Measurements from ENCODE around the gene S100A9. TPM values are rescaled to one million over a fixed set of nuclear protein-coding genes. Genes with fewer than 3 reads are reported as not detected.

The S100A9 gene
- total and polyA plus RNA-seq, 4 donors = 394 to 16,342 (median 659) TPM

GRCh38 chr1:153341431-153341934 is 16.2 kb upstream of the S100A9 start:
- H3K4me3 ChIP-seq = no peak overlapping the region
- peaks cover 0 to 4% (median 0%) of the 10 kb centered on the region in 3 donors for H3K27me3 ChIP-seq (ENCODE audit: control insufficient read depth in 3 of 3, insufficient read depth in 3 of 3, low read length in 2 of 3)
- no peak overlapping the region for H3K27ac ChIP-seq (ENCODE audit: low read depth in 1 of 2, low read length in 1 of 2)
- TF ChIP-seq, protein P1, sequence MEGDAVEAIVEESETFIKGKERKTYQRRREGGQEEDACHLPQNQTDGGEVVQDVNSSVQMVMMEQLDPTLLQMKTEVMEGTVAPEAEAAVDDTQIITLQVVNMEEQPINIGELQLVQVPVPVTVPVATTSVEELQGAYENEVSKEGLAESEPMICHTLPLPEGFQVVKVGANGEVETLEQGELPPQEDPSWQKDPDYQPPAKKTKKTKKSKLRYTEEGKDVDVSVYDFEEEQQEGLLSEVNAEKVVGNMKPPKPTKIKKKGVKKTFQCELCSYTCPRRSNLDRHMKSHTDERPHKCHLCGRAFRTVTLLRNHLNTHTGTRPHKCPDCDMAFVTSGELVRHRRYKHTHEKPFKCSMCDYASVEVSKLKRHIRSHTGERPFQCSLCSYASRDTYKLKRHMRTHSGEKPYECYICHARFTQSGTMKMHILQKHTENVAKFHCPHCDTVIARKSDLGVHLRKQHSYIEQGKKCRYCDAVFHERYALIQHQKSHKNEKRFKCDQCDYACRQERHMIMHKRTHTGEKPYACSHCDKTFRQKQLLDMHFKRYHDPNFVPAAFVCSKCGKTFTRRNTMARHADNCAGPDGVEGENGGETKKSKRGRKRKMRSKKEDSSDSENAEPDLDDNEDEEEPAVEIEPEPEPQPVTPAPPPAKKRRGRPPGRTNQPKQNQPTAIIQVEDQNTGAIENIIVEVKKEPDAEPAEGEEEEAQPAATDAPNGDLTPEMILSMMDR (IDR thresholded peaks at IDR 0.05; ENCODE audit: control extremely low read depth, extremely low read depth) = no peak
- no peaks in the 10 kb centered on the region for H3K9me3 ChIP-seq (ENCODE audit: control insufficient read depth in 4 of 4, insufficient read depth in 3 of 4, low read length in 3 of 4)
- no peak overlapping the region for H3K9ac ChIP-seq (ENCODE audit: insufficient read depth in 1 of 2, low read length in 2 of 2)
- 93 to 97% methylated on average over 4 of the region's 4 CpGs for WGBS, 2 donors
- no peaks in the 10 kb centered on the region for H3K36me3 ChIP-seq (ENCODE audit: control insufficient read depth in 4 of 4, insufficient read depth in 4 of 4, low read length in 4 of 4)
- ATAC-seq (ENCODE audit: insufficient read depth, low FRiP score) (no peak), DNase-seq (no peak)
- H3K4me1 ChIP-seq (ENCODE audit: control insufficient read depth in 5 of 5, insufficient read depth in 5 of 5, low read length in 5 of 5) = peaks cover 0 to 11% (median 0%) of the 10 kb centered on the region in 5 donors

DNA sequence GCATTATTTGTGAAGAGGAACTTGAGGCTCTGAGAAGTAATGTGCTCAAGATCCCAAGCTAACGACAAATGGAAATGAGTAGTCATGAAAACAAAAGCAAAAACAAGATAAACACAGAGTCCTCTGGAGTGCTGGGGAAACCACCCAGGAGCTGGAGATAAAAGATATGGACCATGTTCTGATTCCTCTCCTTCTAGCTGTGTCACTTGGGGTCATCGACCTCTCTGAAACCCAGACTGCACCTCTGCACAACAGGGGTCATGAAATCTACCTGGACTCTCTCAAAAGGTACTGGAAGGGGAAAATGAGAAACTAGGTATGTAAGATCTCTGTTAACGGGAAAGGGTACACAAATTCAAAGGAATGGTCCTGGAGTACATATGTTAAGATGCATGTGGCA is 15.5 kb upstream of the S100A9 start:
- no peak overlapping the region for H3K9ac ChIP-seq (ENCODE audit: insufficient read depth in 1 of 2, low read length in 2 of 2)
- WGBS, 2 donors = 73 to 74% methylated on average over 3 of the region's 3 CpGs
- H3K4me1 ChIP-seq (ENCODE audit: control insufficient read depth in 5 of 5, insufficient read depth in 5 of 5, low read length in 5 of 5) = peaks cover 0 to 11% (median 0%) of the 10 kb centered on the region in 5 donors
- H3K4me3 ChIP-seq = no peak overlapping the region
- ATAC-seq (ENCODE audit: insufficient read depth, low FRiP score) (no peak), DNase-seq (no peak)
- no peaks in the 10 kb centered on the region for H3K36me3 ChIP-seq (ENCODE audit: control insufficient read depth in 4 of 4, insufficient read depth in 4 of 4, low read length in 4 of 4)
- TF ChIP-seq, protein P1 (IDR thresholded peaks at IDR 0.05; ENCODE audit: control extremely low read depth, extremely low read depth) = no peak
- H3K27me3 ChIP-seq (ENCODE audit: control insufficient read depth in 3 of 3, insufficient read depth in 3 of 3, low read length in 2 of 3) = peaks cover 0 to 5% (median 0%) of the 10 kb centered on the region in 3 donors
- no peaks in the 10 kb centered on the region for H3K9me3 ChIP-seq (ENCODE audit: control insufficient read depth in 4 of 4, insufficient read depth in 3 of 4, low read length in 3 of 4)
- H3K27ac ChIP-seq (ENCODE audit: low read depth in 1 of 2, low read length in 1 of 2) = no peak overlapping the region

DNA sequence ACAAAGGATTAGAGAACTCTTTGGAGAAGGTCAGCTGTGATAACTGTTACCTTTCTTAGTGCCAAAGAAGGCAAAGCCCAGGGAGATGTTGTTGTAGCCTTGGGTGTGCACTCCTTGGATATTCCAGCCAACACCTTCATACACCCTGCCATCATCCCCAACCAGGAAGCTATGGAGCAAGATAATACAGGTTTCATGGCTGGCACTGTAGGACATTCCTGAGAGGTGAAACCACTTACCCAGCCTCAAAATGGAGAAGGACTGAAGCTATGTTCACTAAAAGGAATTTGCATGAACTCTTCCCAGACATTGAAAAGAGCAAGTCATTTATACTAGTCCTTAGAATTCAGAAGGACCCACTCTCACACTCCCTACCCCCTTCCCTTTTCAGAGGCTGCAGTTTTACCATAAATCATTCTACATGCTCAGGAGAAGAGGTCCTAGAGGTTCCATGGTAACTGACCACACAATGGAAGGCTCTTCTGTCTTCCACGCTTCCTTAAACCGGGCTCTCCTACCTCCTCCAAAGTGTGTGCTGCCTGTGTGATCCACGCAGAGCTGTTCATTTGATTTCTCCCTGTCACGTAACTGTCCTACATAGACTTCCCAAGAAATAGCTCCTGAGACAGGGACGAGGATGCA is 14.5 kb upstream of the S100A9 start:
- no peaks in the 10 kb centered on the region for H3K9me3 ChIP-seq (ENCODE audit: control insufficient read depth in 4 of 4, insufficient read depth in 3 of 4, low read length in 3 of 4)

More for the DNA sequence above, 14.5 kb upstream of the S100A9 start:
- no peak overlapping the region for H3K27ac ChIP-seq (ENCODE audit: low read depth in 1 of 2, low read length in 1 of 2)
- H3K4me3 ChIP-seq = no peak overlapping the region
- H3K27me3 ChIP-seq (ENCODE audit: control insufficient read depth in 3 of 3, insufficient read depth in 3 of 3, low read length in 2 of 3) = peaks cover 0 to 5% (median 0%) of the 10 kb centered on the region in 3 donors
- DNase-seq (no peak), ATAC-seq (ENCODE audit: insufficient read depth, low FRiP score) (no peak)
- no peak overlapping the region for H3K9ac ChIP-seq (ENCODE audit: insufficient read depth in 1 of 2, low read length in 2 of 2)
- peaks cover 0 to 11% (median 0%) of the 10 kb centered on the region in 5 donors for H3K4me1 ChIP-seq (ENCODE audit: control insufficient read depth in 5 of 5, insufficient read depth in 5 of 5, low read length in 5 of 5)
- TF ChIP-seq, protein P1 (IDR thresholded peaks at IDR 0.05; ENCODE audit: control extremely low read depth, extremely low read depth) = no peak
- WGBS, 2 donors = 30 to 38% methylated on average over 5 of the region's 5 CpGs
- H3K36me3 ChIP-seq (ENCODE audit: control insufficient read depth in 4 of 4, insufficient read depth in 4 of 4, low read length in 4 of 4) = no peaks in the 10 kb centered on the region
